Activated CD4-positive, CD25-positive, alpha-beta regulatory T cell (primary cell): ENCODE results near the gene PIGA.
"Not testable (repeated sequence)": the region's sequence is repeated elsewhere in the genome, so short reads cannot be mapped to it uniquely, and the experiment has no call there.

ENCODE experiments used
- DNase-seq, 4 experiments: peaks; one replicate each; lab custom pipeline; 2025; lab: John Stamatoyannopoulos, UW

PIGA gene

GRCh38 chrX:15320297-15320696 is 15.0 kb downstream of the PIGA start:
- DNase-seq, result no peak

DNA sequence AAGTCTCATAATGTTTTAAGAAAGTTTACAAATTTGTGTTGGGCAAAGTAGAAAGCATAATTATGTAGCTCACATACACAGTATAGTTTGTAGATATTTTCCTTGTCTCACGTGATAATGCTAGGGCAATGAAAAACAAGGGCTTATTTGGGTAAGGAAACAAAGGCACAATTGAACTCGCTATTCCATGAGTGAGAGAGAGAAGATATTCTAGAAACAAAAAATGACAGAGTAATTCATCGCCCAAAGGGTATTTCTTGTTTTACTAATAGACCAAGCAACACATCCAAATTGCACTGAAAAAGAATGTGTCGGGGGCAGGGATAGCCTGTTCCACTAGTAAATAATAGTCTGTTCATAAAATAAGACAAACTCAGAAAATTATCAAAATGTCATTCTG is 16.2 kb downstream of the PIGA start:
- DNase-seq, result no peak

DNA sequence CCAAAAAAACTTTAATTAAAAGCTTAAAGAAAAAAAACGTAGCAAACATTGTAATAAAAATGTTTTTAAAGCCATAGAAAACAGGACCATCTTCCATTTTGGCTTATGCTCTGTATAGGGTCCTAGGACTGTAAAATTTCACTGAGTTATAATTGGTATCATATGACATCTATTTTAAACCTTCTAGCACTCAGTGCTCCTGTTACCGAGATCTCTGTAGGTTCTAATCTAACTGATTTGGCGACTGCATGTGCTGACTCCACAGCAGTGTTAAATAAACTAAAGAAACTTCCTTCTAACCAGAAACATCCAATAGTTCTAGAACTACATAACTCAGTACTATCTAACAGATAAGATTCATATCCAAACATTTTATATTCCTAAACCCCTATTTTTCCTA is 19.8 kb downstream of the PIGA start, which contains the start of gene ASB11:
ASB11 (minus strand) TSS at position 132 of the 400 bp plus-strand sequence; CDS start at position 97, 35 bp downstream.
- DNase-seq, result no peak

DNA sequence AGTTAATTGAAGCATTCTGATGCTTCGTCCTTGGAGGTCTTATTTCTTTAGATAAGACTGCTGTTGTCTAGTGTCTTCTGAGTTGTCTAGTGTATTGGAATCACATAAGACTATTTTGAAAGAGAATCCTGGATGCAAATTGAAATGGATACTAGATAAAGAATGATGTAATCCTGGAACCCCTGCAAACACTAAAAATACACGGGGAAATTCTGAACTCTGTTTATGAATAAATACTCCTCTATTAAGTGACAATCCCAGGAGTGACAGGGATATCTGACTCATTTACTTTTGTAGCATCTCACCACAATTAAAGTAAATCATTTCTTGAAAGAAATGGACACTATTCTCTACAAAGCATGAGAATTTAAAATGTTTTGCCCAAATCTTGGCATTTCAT is 20.9 kb downstream of the PIGA start:
- DNase-seq, result no peak

- DNase-seq, result no peak
These were observed 24.2 kb downstream of the PIGA start for GRCh38 chrX:15311119-15311518.

DNA sequence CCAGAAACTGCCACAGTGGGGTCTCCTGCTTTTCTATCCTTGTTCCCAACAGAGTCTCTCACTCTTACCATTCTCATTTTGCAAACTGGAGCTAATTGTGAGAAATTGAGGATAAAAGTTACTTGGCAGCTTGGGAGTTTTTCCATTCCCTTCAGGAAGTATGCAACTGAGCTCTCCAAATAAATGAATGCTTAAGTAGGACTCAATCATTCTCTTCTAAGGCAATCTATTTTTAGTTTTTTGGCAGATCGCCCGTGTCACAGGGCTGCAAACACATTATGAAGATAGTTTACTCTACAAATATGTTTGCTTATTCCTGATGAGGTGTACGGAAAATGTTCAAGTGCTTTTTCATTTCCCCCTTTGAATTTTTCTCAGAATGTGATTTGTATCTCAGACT is 25.2 kb downstream of the PIGA start:
- DNase-seq, result no peak

- DNase-seq, result not testable (repeated sequence)
These were observed 29.4 kb downstream of the PIGA start for GRCh38 chrX:15305899-15306298.

DNA sequence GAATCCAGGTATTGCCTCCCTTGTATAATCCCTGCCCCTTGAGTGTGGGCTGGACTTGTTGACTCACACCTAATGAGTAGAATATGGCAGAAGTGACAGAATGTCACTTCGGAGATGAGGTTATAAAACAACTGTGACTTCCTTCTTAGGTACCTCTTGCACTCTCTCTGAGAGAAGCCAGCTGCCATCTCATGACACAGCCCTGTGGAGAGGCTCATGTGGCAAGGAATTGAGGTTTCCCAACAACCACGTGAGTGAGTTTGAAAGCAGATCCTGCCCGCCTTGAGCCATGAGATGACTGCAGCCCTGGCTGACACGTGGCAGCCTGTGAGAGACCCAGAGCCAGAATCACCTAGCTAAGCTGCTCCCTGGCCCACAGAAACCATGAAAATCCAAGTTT is 33.4 kb downstream of the PIGA start:
- DNase-seq, result no peak

DNA sequence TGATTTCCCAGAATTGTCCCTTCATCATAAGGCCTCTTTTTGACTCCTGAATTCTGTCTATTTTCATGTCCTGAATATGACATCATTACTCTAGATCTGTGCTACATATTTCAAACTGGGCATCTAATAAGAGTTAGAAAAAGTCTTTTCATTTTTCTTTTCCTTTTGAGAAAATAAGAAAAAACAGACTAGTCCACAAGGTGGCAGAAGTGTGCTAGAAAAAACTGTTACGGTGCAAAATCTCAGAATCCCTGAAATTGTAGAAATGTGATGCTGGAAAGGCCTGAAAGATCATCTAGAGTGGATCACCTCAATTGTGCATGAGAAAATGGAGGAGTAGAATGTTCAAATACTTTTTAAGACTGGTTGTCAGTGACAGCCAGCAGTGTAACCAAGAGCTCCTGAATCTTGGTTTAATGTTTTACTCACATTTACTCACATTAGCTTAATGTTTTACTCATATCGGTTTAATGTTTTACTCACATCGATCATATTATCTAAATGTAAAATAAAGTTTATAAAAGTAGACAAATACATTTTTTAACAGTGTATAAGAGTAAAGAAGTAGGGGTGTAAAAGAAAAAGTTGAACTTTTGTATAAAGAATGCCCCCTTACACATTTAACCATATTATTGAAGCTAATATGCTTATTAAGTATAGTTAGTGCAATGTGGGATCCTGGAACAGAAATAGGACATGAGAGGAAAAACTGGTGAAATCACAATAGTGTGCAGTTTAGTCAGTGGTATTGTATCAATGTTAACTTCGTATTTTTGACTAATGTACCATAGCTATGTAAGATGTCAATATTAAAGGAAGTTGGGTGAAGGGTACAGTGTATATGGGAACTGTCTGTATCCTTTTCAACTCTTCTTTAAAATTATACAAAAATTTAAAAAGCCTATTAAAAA is 35.1 kb downstream of the PIGA start:
- no peak for DNase-seq

- no peak for DNase-seq
These were observed 36.5 kb downstream of the PIGA start for GRCh38 chrX:15298780-15299179.

DNA sequence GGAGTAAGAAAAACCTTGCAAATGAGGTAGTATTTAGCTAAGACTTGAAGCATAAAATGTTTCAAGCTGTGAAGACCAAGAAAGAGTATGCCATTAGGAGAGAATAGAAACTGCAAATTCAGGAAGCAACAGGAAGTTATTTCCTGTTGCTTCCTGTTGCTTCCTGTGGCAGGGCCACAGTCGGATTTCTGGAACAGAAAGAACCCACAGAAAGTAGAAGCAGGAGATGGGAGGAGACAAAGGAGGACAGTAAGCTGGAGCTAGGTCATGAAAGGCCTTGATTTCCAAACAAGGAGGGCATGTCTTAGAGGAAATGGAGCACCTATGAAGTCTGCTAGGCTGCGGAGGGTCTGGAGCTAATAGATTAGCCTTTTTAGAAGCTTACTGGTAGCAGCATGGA is 37.1 kb downstream of the PIGA start:
- no peak for DNase-seq

DNA sequence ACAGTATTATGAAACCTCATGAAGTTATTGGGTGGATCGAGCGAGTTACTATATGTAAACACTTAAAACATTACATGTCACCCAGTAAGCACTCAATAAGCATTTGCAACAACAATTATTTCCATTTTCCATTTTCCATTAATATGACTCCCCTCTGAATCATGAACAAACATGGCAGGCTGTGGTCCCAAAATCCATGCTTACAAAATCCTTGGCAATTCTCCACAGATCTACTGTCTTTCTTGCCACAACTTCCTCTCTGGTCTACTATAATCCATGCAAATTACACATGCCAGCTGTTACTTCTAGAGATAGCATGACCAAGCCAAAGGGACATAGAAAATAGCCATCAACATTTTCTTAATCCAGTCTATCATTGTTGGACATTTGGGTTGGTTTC is 41.9 kb downstream of the PIGA start:
- DNase-seq, result no peak

DNA sequence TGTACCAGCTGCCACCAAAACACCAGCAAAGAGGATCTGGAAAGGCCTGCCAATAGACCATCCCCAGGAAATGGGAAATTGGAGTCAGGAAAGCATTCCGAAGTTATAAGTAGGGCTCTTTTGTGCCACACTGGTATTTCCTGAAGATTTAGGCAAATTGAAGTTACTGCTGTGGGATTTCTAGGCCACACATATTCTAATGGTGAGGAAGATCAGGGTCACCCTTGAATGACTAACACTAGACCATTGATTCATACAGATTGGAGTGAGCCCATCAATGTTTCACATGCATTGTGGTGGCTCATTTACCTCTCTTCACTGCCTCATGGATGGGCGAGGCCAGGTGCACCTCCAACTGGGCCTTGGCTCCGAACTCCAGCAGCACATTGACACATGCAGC is 42.5 kb downstream of the PIGA start:
- DNase-seq, result no peak

GRCh38 chrX:15277604-15278003 is 57.7 kb downstream of the PIGA start:
- no peak for DNase-seq

DNA sequence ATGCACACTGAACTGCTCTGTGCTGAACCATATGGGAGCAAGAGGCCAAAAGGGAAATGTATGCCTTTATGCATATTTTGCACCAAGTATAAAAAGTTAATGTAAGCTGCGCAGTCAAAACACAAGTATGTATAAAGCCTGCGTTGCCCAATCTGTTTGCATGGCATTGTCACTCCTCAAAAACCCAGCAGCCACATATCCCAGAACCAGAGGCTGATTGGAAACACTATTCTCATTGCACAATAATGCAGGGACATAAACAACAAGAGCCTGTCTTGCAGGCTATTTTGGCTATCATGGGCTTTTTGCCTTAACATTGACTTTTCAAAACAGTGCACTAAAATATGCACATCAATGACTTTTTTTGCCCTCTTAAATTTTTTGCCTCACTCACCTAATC is 60.4 kb downstream of the PIGA start:
- DNase-seq, result no peak

DNA sequence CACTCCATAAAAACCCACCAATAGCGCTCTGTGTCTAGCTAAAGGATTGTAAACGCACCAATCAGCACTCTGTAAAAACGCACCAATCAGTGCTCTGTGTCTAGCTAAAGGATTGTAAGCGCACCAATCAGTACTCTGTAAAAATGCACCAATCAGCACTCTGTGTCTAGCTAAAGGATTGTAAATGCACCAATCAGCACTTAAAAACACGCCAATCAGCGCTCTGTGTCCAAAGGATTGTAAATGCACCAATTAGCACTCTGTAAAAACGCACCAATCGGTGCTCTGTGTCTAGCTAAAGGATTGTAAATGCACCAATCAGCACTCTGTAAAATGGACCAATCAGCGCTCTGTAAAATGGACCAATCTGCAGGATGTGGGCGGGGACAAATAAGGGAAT is 62.0 kb downstream of the PIGA start:
- DNase-seq, result not testable (repeated sequence)

- DNase-seq, result no peak
These were observed 63.6 kb downstream of the PIGA start for GRCh38 chrX:15271757-15272156.

- no peak for DNase-seq
These were observed 65.5 kb downstream of the PIGA start, which contains the start of gene ASB9 for GRCh38 chrX:15269618-15270521. Gene ASB9 (minus strand): TSS chrX:15270083. CDS start chrX:15269874, 209 bp downstream.
